Fibroblast of pulmonary artery (primary cell): ENCODE data around the gene AFF1.
"Not testable (repeated sequence)": the region's sequence is repeated elsewhere in the genome, so short reads cannot be mapped to it uniquely, and the experiment has no call there.

Experiments used
- DNase-seq: peaks from one replicate; pipeline ENCODE4 v3.0.0-alpha.2; 2010; ENCODE audit warnings: low read depth
- H3K4me3 ChIP-seq: replicated peaks from 2 replicates; pipeline ENCODE4 v1.5.1; 2011; ENCODE audit warnings: low read depth, mild to moderate bottlenecking, control low read depth, low read length, moderate library complexity
- CTCF ChIP-seq: IDR thresholded peaks from 2 replicates; pipeline ENCODE4 v1.5.1; 2011; ENCODE audit warnings: mild to moderate bottlenecking, control low read depth, low read length, inconsistent platforms; ENCODE audit errors: missing control alignments

Gene AFF1

GRCh38 chr4:86978709-86979108, 43.9 kb downstream of the AFF1 start:
- H3K4me3 ChIP-seq = no peak overlapping the region
- DNase-seq = no peak
- no peak for TF ChIP-seq CTCF

GRCh38 chr4:86980230-86980629, 45.4 kb downstream of the AFF1 start:
- DNase-seq = no peak
- no peak for TF ChIP-seq CTCF
- no peak overlapping the region for H3K4me3 ChIP-seq

- H3K4me3 ChIP-seq = no peak overlapping the region
- DNase-seq = no peak
- no peak for TF ChIP-seq CTCF
Measured at GRCh38 chr4:86981789-86982188, 47.0 kb downstream of the AFF1 start.

- H3K4me3 ChIP-seq, DNase-seq: not testable (repeated sequence)
Measured at GRCh38 chr4:86985852-86986251, 51.0 kb downstream of the AFF1 start.

- DNase-seq = not testable (repeated sequence)
Measured at GRCh38 chr4:86989658-86990057, 54.8 kb downstream of the AFF1 start.

GRCh38 chr4:86990510-86990909, 55.7 kb downstream of the AFF1 start:
- DNase-seq = no peak
- H3K4me3 ChIP-seq = no peak overlapping the region
- TF ChIP-seq CTCF = no peak

More at GRCh38 chr4:86989658-86990057, 54.8 kb downstream of the AFF1 start:
- H3K4me3 ChIP-seq = not testable (repeated sequence)

- no peak for TF ChIP-seq CTCF
- DNase-seq = no peak
Measured at GRCh38 chr4:86991994-86992393, 57.2 kb downstream of the AFF1 start.

GRCh38 chr4:86993909-86994681, 59.3 kb downstream of the AFF1 start:
- H3K4me3 ChIP-seq = no peak overlapping the region
- no peak for DNase-seq
- no peak for TF ChIP-seq CTCF

More at GRCh38 chr4:86991994-86992393, 57.2 kb downstream of the AFF1 start:
- H3K4me3 ChIP-seq = no peak overlapping the region
